MCF 10A (cell line): ENCODE data around the gene PIGO. TPM values are rescaled to one million over a fixed set of nuclear protein-coding genes. Genes with fewer than 3 reads are reported as not detected.

Experiments
- BruUV-seq: library from RNA; stranded (reverse); fragments of 400-500 nt; replicated peaks from 2 replicates; lab custom pipeline; 2021; lab: Mats Ljungman, UMichigan
- CTCF ChIA-PET: fragments of 300-600 bp; sonication (Branson Sonifier 250); formaldehyde crosslinking; extraction: SDS; loops from one replicate; lab custom pipeline; 2021; ENCODE audit warnings: antibody characterized with exemption, inconsistent platforms; lab: Yijun Ruan, JAX
- POLR2A ChIA-PET: fragments of 300-600, 350-650 bp; sonication (Branson Sonifier 250); formaldehyde crosslinking; extraction: SDS; loops from one replicate; lab custom pipeline; 2020; ENCODE audit warnings: antibody characterized with exemption, inconsistent platforms; lab: Yijun Ruan, JAX
- DNase-seq: peaks from one replicate; pipeline ENCODE4 v3.0.0-alpha.2; 2018; ENCODE audit not compliant: unreplicated experiment
- H3K27ac Mint-ChIP-seq: one replicate; pipeline ENCODE4 v1.8.0; 2022; ENCODE audit warnings: mild to moderate bottlenecking, low read depth, mixed read lengths; ENCODE audit not compliant: unreplicated experiment
- H3K27me3 Mint-ChIP-seq: one replicate; pipeline ENCODE4 v1.8.0; 2022; ENCODE audit warnings: mixed read lengths; ENCODE audit not compliant: insufficient read depth, unreplicated experiment
- H3K36me3 Mint-ChIP-seq: one replicate; pipeline ENCODE4 v1.8.0; 2022; ENCODE audit warnings: mild to moderate bottlenecking, moderate library complexity, mixed read lengths; ENCODE audit not compliant: insufficient read depth, unreplicated experiment
- H3K4me1 Mint-ChIP-seq: one replicate; pipeline ENCODE4 v1.8.0; 2022; ENCODE audit warnings: mixed read lengths; ENCODE audit not compliant: insufficient read depth, unreplicated experiment
- H3K4me3 Mint-ChIP-seq: one replicate; pipeline ENCODE4 v1.8.0; 2022; ENCODE audit warnings: mild to moderate bottlenecking, moderate library complexity, mixed read lengths; ENCODE audit not compliant: unreplicated experiment
- H3K9me3 Mint-ChIP-seq: one replicate; pipeline ENCODE4 v1.8.0; 2022; ENCODE audit warnings: mixed read lengths; ENCODE audit not compliant: unreplicated experiment
- intact Hi-C: fragments of 100-400 bp; cut with micrococcal nuclease; formaldehyde crosslinking; loops from 2 replicates; pipeline ENCODE4 v1.14.1; 2022
- total RNA-seq: library from RNA; stranded (reverse); gene quantifications from 2 replicates; pipeline ENCODE4 v1.2.3, GENCODE V29; 2022
- TF ChIP-seq, protein P1 (sequence below): fragments of 200-600 bp; IDR thresholded peaks from one replicate; pipeline ENCODE4 v1.8.0; 2022; ENCODE audit warnings: antibody characterized with exemption, mild to moderate bottlenecking; ENCODE audit not compliant: unreplicated experiment

The PIGO gene
- total RNA-seq, 1 experiment from 2014 or later: 39.2 TPM

GRCh38 chr9:35114113-35114839 is 17.9 kb upstream of the PIGO start:
- H3K4me3 Mint-ChIP-seq: peak overlapping the region; percentile 88
- ChIA-PET POLR2A (interaction anchor here (0.6 to 8.9 kb wide), 23 partner anchors 12 to 784 kb away, joined by 3 to 97 read pairs (median 4); partner anchors contain the start of genes CCDC107, FANCG, PIGO and RMRP), CTCF (interaction anchor here (0.6 to 4.7 kb wide), 8 partner anchors 18 to 498 kb away, joined by 3 to 31 read pairs (median 4); partner anchors contain the start of gene PIGO)
- peak overlapping the region; percentile 61 for H3K27ac Mint-ChIP-seq
- peak; percentile 93 for DNase-seq
- no peaks in the 10 kb centered on the region for H3K27me3 Mint-ChIP-seq
- peaks cover 55% of the 10 kb centered on the region for H3K4me1 Mint-ChIP-seq
- intact Hi-C loops: loop anchor here (5.0 to 10.0 kb wide), 2 partner anchors 491 to 618 kb away; partner anchors contain the start of genes CREB3, TESK1 and TLN1
- TSS peak; percentile 86 for BruUV-seq
- H3K9me3 Mint-ChIP-seq: no peaks in the 10 kb centered on the region
- peaks cover 8% of the 10 kb centered on the region for H3K36me3 Mint-ChIP-seq
- TF ChIP-seq, protein P1, sequence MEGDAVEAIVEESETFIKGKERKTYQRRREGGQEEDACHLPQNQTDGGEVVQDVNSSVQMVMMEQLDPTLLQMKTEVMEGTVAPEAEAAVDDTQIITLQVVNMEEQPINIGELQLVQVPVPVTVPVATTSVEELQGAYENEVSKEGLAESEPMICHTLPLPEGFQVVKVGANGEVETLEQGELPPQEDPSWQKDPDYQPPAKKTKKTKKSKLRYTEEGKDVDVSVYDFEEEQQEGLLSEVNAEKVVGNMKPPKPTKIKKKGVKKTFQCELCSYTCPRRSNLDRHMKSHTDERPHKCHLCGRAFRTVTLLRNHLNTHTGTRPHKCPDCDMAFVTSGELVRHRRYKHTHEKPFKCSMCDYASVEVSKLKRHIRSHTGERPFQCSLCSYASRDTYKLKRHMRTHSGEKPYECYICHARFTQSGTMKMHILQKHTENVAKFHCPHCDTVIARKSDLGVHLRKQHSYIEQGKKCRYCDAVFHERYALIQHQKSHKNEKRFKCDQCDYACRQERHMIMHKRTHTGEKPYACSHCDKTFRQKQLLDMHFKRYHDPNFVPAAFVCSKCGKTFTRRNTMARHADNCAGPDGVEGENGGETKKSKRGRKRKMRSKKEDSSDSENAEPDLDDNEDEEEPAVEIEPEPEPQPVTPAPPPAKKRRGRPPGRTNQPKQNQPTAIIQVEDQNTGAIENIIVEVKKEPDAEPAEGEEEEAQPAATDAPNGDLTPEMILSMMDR: no peak

DNA sequence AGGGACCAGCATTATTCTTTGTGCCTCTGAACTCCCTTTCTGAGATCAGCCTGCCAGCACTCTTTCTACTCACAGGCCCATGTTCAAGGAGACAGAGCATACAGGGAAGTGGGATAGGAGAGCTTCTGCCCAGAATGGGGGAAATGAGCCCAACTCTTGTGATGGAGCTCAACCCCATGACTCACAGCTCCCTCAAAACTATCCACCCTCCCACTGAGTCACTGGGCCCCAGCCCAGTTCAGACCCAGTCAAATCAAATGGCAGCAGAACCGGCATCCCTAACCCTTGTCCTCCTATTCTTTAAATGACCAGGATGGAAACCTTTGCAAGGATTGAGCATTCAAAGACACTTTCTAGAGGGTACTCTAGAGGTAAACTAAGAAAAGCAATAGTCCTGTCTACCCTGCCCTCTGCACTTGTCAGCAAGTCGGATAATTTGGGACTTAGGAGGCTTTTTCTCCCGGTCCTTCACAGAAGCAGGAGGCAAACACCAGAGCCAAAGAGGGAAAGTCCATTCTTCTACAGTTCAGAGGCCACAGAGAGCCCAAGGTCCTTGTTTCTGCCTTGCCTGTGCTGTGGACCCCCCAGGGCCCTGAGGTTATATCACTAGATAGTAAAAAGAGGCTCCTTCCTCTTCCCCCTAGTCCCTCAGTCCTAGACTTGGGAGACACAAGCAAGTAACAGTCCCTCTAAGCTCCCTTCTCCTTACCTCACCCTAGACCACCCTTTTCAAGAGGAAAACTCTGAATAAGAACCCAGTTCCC is 16.0 kb upstream of the PIGO start:
- peaks cover 56% of the 10 kb centered on the region for H3K4me1 Mint-ChIP-seq
- no TSS peak for BruUV-seq
- H3K4me3 Mint-ChIP-seq: peak overlapping the region; percentile 87
- intact Hi-C loops: loop anchor here (5.0 to 10.0 kb wide), 2 partner anchors 492 to 620 kb away; partner anchors contain the start of genes CREB3, TESK1 and TLN1
- POLR2A ChIA-PET: interaction anchor here (0.5 to 8.9 kb wide), 10 partner anchors 10 to 620 kb away, joined by 3 to 97 read pairs (median 4); partner anchors contain the start of genes CCDC107, CREB3, FANCG and RMRP
- H3K36me3 Mint-ChIP-seq: peaks cover 22% of the 10 kb centered on the region
- CTCF ChIA-PET: interaction anchor here (0.6 to 3.0 kb wide), 5 partner anchors 9 to 618 kb away, joined by 3 to 23 read pairs (median 4); partner anchors contain the start of genes PIGO and STOML2
- no peaks in the 10 kb centered on the region for H3K27me3 Mint-ChIP-seq
- peak overlapping the region; percentile 96 for H3K27ac Mint-ChIP-seq
- DNase-seq: peak; percentile 35
- no peaks in the 10 kb centered on the region for H3K9me3 Mint-ChIP-seq
- TF ChIP-seq, protein P1: no peak

- no TSS peak for BruUV-seq
- POLR2A ChIA-PET: interaction anchor here (0.7 to 8.9 kb wide), 13 partner anchors 9 to 621 kb away, joined by 3 to 97 read pairs (median 4); partner anchors contain the start of genes CCDC107, CREB3, FANCG and RMRP
- Mint-ChIP-seq H3K36me3 (peaks cover 34% of the 10 kb centered on the region), H3K27ac (peak overlapping the region; percentile 96), H3K4me1 (peaks cover 50% of the 10 kb centered on the region), H3K27me3 (no peaks in the 10 kb centered on the region), H3K4me3 (peak overlapping the region; percentile 87), H3K9me3 (no peaks in the 10 kb centered on the region)
- CTCF ChIA-PET: interaction anchor here (1.3 to 3.0 kb wide), 3 partner anchors 8 to 16 kb away, joined by 4 to 23 read pairs (median 8); partner anchors contain the start of genes PIGO and STOML2
- intact Hi-C loops: loop anchor here (2.0 to 10.0 kb wide), 3 partner anchors 14 to 621 kb away; partner anchors contain the start of genes CREB3, PIGO, TESK1 and TLN1
- TF ChIP-seq, protein P1: no peak
- peak; percentile 98 for DNase-seq
These were observed 14.9 kb upstream of the PIGO start for GRCh38 chr9:35111001-35111933.
